GM08714 (cell line): ENCODE measurements around the gene CCDC171.

Source experiments
- H3K4me3 ChIP-seq: fragments of 200-500 bp; sonication (Bioruptor generic); 2 replicates; pipeline ENCODE4 v1.5.1; 2014; ENCODE audit warnings: mild to moderate bottlenecking, low read length, inconsistent platforms
- ZNF274 ChIP-seq: IDR thresholded peaks from 2 replicates; pipeline ENCODE4 v1.6.1; 2012; ENCODE audit warnings: mild to moderate bottlenecking, low read depth, low read length

The CCDC171 gene

GRCh38 chr9:15834541-15834940 is 281.7 kb downstream of the CCDC171 start:
- H3K4me3 ChIP-seq: no peak overlapping the region
- no peak for TF ChIP-seq ZNF274

GRCh38 chr9:15837079-15837679 is 284.3 kb downstream of the CCDC171 start:
- TF ChIP-seq ZNF274: no peak

GRCh38 chr9:15842051-15842450 is 289.2 kb downstream of the CCDC171 start:
- no peak for TF ChIP-seq ZNF274
- H3K4me3 ChIP-seq: no peak overlapping the region

More at GRCh38 chr9:15837079-15837679, 284.3 kb downstream of the CCDC171 start:
- H3K4me3 ChIP-seq: no peak overlapping the region

GRCh38 chr9:15843316-15843715 is 290.5 kb downstream of the CCDC171 start:
- no peak overlapping the region for H3K4me3 ChIP-seq
- no peak for TF ChIP-seq ZNF274

GRCh38 chr9:15843931-15844330 is 291.1 kb downstream of the CCDC171 start:
- H3K4me3 ChIP-seq: no peak overlapping the region
- no peak for TF ChIP-seq ZNF274

- no peak overlapping the region for H3K4me3 ChIP-seq
- no peak for TF ChIP-seq ZNF274
Measured at GRCh38 chr9:15846611-15847010, 293.8 kb downstream of the CCDC171 start.

GRCh38 chr9:15849871-15850270 is 297.0 kb downstream of the CCDC171 start:
- no peak for TF ChIP-seq ZNF274
- H3K4me3 ChIP-seq: no peak overlapping the region

- no peak for TF ChIP-seq ZNF274
- no peak overlapping the region for H3K4me3 ChIP-seq
Measured at GRCh38 chr9:15851766-15852165, 298.9 kb downstream of the CCDC171 start.

GRCh38 chr9:15856591-15856990 is 303.7 kb downstream of the CCDC171 start:
- no peak overlapping the region for H3K4me3 ChIP-seq
- no peak for TF ChIP-seq ZNF274

- no peak for TF ChIP-seq ZNF274
- no peak overlapping the region for H3K4me3 ChIP-seq
Measured at GRCh38 chr9:15867334-15867733, 314.5 kb downstream of the CCDC171 start.

GRCh38 chr9:15867988-15868387 is 315.1 kb downstream of the CCDC171 start:
- TF ChIP-seq ZNF274: no peak
- H3K4me3 ChIP-seq: no peak overlapping the region

GRCh38 chr9:15873573-15874177 is 320.8 kb downstream of the CCDC171 start:
- no peak for TF ChIP-seq ZNF274
- H3K4me3 ChIP-seq: no peak overlapping the region

GRCh38 chr9:15882328-15882727 is 329.5 kb downstream of the CCDC171 start:
- no peak for TF ChIP-seq ZNF274
- no peak overlapping the region for H3K4me3 ChIP-seq

GRCh38 chr9:15882883-15883282 is 330.0 kb downstream of the CCDC171 start:
- no peak for TF ChIP-seq ZNF274
- no peak overlapping the region for H3K4me3 ChIP-seq

GRCh38 chr9:15885464-15885863 is 332.6 kb downstream of the CCDC171 start:
- no peak for TF ChIP-seq ZNF274
- H3K4me3 ChIP-seq: no peak overlapping the region

- H3K4me3 ChIP-seq: no peak overlapping the region
- TF ChIP-seq ZNF274: no peak
Measured at GRCh38 chr9:15889555-15889954, 336.7 kb downstream of the CCDC171 start.

GRCh38 chr9:15901572-15901971 is 348.7 kb downstream of the CCDC171 start:
- no peak overlapping the region for H3K4me3 ChIP-seq
- TF ChIP-seq ZNF274: no peak
